GM18519 (cell line): ENCODE results near the gene VPS35L.
"Not testable (repeated sequence)": the region's sequence is repeated elsewhere in the genome, so short reads cannot be mapped to it uniquely, and the experiment has no call there.

Experiments
- ATAC-seq: cut with Tn5 transposase; IDR thresholded peaks from one replicate; pipeline ENCODE4 v1.9.1; 2021; ENCODE audit warnings: mild to moderate bottlenecking, moderate library complexity; ENCODE audit not compliant: unreplicated experiment, low FRiP score

The VPS35L gene

DNA sequence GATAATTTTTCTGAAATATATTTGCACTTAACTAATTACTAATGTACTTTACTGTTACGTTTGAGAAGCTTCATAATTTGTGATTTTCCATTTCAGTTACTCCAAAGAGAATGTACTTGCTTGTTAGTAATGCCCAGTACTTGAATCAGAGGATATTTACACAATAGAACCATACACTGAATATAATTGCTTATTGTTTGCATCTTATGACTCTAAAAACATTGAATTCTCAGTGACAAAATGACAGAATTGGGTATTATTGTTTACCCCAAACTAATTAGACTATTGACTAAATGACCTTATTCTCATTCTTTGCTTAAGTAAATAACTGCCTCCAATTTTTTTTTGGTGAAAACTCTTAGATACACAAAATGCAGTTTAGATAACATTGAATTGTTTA lies 22.9 kb upstream of the VPS35L start:
- ATAC-seq, result no peak

GRCh38 chr16:19540241-19540970 lies 15.1 kb upstream of the VPS35L start:
- no peak for ATAC-seq

GRCh38 chr16:19542138-19542821 lies 13.2 kb upstream of the VPS35L start:
- ATAC-seq, result no peak

- not testable (repeated sequence) for ATAC-seq
These were observed 12.1 kb upstream of the VPS35L start for GRCh38 chr16:19543278-19543996.

DNA sequence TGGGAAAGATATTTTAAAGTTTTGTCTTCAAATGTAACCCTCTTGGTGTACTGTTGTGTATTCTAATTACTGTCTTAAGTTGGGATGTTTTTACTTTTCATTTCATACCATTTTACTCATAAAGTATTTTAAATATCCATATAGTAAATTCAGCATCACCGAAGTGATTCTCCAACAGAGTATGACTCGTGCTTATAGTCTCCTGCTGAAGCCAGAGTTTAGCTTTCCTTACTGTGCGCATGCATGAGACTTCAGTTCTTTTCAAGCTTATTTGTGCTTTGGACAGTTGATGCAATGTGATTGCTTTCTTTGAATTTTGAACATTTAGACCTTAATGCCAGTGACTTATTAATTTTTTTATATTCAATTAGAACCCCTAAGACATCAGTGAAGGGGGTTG lies 7.4 kb upstream of the VPS35L start:
- no peak for ATAC-seq

- ATAC-seq, result no peak
These were observed 5.8 kb upstream of the VPS35L start for GRCh38 chr16:19549673-19550072.

DNA sequence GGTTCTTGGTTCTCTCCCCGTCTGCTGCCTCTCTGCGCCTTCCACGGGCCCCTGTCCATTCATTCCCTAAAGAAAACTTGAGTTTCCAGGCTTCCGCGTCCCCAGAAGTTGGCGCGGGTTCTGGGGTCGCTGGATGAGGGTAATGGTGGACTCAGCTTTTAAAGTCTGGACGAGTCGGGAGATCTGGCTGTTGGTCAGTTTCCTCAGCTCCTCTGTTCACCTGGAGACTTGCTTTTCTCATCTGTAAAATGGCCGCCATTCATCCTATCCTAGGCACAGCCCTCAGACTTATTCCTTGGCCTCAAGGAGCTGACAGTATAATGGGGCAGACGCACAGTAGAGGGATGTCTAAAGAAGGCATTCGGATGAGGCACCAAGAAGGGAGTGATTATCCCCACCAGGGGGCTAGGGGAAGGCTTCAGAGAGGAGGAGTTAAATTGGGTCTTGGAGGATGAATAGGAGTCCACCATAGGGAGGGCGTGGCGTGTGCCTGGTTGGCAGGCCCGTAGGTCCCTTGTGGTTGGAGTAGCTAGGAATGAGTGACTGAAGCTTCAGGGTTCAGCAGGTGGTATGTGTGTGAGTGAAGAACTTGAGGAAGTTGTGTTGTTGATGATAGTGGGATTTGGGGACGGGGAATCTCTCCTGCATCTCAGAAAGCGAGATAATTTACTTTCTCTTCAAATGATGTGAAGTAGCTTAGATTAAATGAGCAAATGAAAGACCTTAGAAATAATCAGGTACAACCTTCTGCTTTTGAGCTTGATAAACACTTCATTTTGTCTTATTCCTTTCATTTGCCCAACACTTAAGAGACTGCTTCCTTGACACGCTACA lies 652 bp downstream of the VPS35L start:
- no peak for ATAC-seq

DNA sequence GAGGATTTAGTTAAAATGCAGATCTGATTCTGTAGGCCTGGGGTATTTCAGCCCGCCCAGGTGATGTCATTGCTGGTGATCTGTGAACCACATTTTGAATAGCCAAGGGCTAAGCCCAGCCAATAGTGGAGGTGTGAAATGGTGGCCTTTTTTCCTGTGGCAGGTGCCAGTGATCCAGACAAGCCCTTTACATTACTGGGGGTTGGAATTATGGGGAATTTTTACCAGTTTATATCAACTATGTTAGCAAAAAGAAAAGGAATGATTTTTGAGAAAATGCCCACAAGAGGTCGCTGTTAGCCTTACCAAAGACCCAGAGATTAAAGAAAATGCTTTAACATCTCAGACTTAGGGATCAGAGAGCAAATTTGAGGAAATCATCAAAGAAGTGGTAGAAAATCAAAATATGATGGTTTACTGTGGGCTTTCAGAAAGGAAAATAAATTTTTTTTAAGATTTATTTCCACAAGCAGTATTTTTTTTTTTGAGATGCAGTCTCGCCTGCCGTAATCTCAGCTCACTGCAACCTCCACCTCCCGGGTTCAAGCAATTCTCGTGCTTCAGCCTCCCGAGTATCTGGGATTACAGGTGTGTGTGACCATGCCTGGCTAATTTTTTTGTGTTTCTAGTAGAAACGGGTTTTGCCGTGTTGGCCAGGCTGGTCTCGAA lies 3.9 kb downstream of the VPS35L start:
- no peak for ATAC-seq

- no peak for ATAC-seq
These were observed 4.6 kb downstream of the VPS35L start for GRCh38 chr16:19560078-19560477.

GRCh38 chr16:19563377-19563776 lies 7.9 kb downstream of the VPS35L start:
- no peak for ATAC-seq

DNA sequence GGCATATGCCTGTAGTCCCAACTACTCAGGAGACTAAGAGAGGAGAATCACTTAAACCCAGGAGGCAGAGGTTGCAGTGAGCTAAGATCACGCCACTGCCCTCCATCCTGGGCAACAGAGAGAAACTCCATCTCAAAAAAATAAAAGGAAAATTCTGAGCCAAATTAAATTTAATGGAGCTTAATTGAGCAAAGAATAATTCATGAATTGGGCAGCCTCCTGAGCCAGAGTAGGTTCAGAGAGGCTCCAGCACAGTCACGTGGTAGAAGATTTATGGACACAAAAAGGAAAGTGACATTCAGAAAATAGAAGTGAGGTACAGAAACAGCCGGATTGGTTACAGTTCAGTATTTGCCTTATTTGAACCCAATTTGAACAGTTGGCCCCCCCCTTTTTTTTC lies 10.9 kb downstream of the VPS35L start:
- ATAC-seq, result no peak

DNA sequence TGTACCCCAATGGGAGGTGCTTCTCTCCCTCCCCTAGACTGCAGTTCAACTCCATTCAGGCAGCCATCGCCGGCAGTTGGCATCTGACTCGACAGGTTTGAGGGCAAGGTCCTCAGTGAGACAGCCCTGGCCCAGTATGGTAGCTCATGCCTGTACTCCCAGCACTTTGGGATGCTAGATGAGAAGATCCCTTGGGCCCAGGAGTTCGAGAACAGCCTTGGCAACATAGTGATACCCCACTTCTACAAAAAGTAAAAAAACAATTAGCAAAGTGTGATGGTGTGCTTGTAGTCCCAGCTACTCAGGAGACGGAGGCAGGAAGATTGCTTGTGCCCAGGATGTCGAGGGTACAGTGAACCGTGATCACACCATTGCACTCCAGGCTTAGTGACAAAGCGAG lies 12.1 kb downstream of the VPS35L start:
- no peak for ATAC-seq

- ATAC-seq, result no peak
These were observed 18.5 kb downstream of the VPS35L start for GRCh38 chr16:19573997-19574396.

GRCh38 chr16:19574615-19575014 lies 19.1 kb downstream of the VPS35L start:
- ATAC-seq, result no peak

GRCh38 chr16:19578378-19578971 lies 23.0 kb downstream of the VPS35L start:
- no peak for ATAC-seq

DNA sequence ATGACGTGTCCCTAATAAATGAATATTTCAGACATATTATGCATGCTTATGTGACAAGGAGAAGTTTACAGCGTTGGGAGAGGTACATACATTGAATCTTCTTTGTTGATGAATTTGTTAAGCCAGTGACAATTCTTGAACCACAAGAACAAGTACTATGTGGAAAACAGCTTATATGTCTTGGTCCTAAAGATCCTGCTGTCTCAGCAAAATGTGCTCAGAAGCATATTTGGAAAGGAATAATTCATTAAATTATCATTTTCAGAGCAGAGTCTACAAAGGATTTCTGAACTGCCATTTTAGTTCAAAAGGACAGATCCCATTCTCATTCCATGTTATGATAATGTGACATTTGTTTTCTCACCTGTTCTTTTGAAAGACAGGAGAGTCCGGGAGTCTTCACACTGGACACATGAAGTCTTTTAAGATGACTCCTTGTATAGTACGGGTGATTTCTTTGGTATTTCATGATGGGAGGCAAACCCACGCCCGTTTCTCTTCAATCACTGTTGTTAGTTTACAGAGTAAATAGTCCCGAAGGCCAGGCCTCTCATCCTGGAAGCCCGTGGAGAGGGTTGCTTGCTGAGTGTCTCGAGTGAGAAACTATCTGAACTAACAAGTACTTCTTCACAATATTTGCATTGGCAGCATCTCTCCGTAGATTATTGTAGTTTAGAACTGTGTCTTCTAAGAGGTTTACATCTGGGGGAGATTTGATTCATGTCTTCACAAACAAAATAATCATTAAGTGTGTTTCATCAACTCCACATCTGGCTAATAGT lies 26.7 kb downstream of the VPS35L start:
- no peak for ATAC-seq

DNA sequence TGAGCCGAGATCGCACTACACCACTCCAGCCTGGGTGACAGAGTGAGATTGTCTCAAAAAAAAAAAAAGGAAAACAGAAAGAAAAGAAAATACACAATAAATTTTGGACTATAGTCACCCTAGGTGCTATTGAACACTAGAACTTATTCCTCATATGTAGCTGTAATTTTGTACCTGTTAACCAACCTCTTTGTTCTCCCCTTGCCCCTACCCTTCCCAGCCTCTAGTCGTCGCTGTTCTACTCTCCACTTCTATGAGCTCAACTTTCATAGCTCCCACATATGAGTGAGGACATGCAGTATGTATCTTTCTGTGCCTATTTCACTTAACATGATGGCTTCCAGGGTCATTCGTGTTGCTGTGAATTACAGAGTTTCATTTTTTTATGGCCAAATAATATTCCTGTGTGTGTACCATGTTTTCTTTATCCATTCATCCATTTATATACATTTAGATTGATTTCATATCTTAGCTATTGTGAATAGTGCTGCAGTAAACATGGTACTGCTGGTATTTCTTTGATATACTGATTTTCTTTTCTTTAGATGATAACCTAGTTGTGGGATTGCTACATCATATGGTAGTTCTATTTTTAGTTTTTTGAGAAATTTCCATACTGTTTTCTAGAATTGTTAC lies 28.3 kb downstream of the VPS35L start:
- ATAC-seq, result no peak

GRCh38 chr16:19588661-19589060 lies 33.2 kb downstream of the VPS35L start:
- ATAC-seq, result no peak

- no peak for ATAC-seq
These were observed 33.6 kb downstream of the VPS35L start for GRCh38 chr16:19589106-19589505.
